ENCODE data around the gene DXO. TPM values are rescaled to one million over a fixed set of nuclear protein-coding genes. Genes with fewer than 3 reads are reported as not detected.

The DXO gene
- total RNA-seq, 1 donor from 2014 or later, result 28.7 TPM

DNA sequence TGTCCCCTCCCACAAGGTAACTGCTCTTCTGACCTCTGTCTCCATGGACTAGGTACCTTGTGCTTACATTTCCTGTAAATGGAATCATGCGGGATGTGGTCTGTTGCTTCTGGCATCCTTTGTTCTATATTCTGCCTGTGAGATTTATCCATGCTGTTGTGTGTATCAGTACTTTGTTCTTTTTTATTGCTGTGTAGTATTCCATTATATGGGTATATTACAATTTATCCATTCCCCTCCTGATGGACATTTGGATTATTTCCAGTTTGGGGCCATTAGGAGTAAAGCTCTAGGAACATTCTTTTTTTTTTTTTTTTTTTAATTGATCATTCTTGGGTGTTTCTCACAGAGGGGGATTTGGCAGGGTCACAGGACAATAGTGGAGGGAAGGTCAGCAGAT, 41.0 kb downstream of the DXO start:
- DNase-seq (ENCODE audit: low read depth), result no peak

DNA sequence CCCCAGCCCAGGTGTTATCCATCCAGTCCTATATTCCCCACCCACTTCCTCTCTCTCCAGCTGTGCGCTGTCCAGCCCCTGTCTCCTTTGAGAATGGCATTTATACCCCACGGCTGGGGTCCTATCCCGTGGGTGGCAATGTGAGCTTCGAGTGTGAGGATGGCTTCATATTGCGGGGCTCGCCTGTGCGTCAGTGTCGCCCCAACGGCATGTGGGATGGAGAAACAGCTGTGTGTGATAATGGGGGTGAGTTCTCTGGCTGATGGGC, 43.3 kb downstream of the DXO start:
- DNase-seq (ENCODE audit: low read depth), result no peak

DNA sequence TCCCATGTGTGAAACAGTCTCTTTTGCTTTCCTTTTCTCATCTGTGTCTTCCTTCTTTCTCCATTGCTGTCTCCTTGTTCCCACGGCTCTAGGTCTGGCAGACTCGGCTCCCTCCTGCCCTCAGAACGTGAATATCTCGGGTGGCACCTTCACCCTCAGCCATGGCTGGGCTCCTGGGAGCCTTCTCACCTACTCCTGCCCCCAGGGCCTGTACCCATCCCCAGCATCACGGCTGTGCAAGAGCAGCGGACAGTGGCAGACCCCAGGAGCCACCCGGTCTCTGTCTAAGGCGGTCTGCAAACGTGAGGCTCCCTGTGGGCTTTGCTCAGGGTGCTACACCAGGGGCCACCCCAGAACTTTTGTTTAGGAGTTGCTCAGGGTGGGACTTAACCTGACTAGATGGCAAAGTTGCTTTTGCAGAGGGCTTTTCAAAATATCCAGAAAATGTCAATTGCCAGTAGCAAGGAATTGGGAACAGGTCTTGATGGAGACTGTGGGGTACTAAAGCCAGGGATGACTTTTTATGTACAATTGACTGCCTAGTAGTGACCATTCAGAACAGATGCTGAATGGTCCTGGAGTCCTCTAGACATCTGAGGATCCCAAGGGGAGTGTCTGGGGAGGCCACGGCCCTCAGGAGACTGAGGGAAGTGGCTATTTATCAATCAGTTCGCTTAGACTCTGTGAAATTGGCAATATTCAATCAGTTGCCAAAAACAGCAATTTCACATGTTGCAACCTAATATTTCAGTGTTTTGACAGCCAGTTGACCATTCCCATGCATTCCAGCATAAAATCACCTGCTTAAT, 43.9 kb downstream of the DXO start:
- DNase-seq (ENCODE audit: low read depth), result no peak

DNA sequence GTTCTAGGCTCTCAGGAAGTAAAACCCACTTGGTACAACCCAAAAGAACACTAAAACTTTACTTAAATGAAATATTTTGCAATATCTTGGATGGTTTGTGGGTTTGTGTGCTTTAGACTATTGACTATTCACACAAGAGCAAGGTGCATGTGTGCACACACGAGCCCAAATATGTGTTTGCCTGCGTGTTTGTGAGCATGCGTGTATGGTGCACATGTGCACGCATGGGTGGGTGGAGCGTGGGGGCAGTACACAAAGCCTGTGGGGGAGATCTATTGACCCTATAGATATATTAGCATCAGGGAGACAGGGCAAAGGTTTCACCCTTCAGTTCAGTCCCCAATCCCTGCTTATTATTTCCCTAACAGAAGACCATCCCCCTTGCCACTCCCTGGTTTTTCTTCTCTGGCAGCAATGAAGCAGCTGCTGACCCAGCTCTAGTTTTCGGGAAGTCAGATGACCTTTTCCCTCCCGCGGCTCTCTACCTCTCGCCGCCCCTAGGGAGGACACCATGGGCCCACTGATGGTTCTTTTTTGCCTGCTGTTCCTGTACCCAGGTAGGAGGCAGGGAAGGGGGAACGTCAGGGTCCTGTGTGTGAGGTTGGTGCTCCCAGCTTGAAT, 44.6 kb downstream of the DXO start, which contains the start of gene C2:
Gene C2 (plus strand): TSS at position 476 of the 621 bp plus-strand sequence. CDS start 36 bp downstream, at position 512.
- DNase-seq (ENCODE audit: low read depth), result peak; percentile 37

DNA sequence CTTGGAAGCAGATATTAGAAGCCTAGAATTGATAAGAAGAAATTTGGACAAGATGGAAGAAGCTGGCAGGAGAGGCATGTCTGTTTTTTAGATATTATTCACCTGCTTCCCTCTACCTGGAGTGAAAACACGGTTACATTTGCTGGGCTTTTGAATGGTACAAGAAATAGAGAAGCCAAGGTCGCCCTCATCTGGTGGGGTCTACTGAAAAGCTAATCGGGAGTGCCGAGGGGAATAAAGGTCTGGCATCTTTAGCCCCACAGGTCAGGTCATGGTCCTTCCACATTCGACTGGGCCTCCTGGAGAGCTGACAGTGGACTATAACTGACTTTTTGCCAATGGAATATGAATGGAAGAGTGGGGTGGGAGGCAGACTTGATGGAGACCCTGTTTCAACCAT, 49.0 kb downstream of the DXO start:
- peak; percentile 14 for DNase-seq (ENCODE audit: low read depth)

DNA sequence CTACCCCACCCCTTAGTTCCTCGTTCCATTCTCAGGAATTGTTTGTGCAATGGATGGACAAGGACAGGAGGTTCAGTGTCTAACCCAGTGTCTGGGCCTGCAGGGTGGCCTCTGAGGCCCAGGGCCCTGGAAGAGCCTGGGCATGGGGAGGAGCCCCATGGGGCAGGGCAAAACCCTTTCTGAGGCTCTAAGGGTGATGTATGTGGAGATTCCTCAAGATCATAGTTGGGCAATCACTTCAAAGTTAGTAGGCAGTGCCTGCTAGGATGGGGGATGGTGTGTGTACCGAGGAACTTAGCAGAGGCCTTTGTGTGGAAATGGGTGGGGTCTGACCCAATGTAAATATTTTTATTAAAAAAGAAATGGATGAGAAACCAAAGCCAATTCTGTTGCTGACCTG, 51.1 kb downstream of the DXO start:
- no peak for DNase-seq (ENCODE audit: low read depth)

MicroRNAs encoded within 50 kb of the gene (microRNA counts, 767-probe panel; counts per million panel counts)
- microRNA hsa-miR-1236, result not detected

Small RNAs within 50 kb of the gene (microRNA-seq; reads per million reads assigned to microRNA genes)
- gene MIR1236, result 0.48 reads per million

Other genes starting within 250 kb of the DXO start
- not detected in 2 replicates for gene MPIG6B, start 248.8 kb downstream of the DXO start, total RNA-seq
- 120 and 142 TPM in 2 replicates for gene DDAH2, start 242.8 kb downstream of the DXO start, total RNA-seq
- gene CLIC1, start 235.6 kb downstream of the DXO start, total RNA-seq, result 257 and 425 TPM in 2 replicates
- 7.4 and 8.4 TPM in 2 replicates for gene MSH5, start 232.1 kb downstream of the DXO start, total RNA-seq
- 0.94 TPM in 1 of 2 replicates, not detected in the other for gene SAPCD1, start 209.5 kb downstream of the DXO start, total RNA-seq
- 1.3 TPM in 1 of 2 replicates, not detected in the other for gene VWA7, start 194.8 kb downstream of the DXO start, total RNA-seq
- gene VARS1, start 176.4 kb downstream of the DXO start, total RNA-seq, result 56.4 and 62.2 TPM in 2 replicates
- 28.7 and 38.8 TPM in 2 replicates for gene LSM2, start 165.2 kb downstream of the DXO start, total RNA-seq
- 2.6 and 3.6 TPM in 2 replicates for gene HSPA1L, start 156.9 kb downstream of the DXO start, total RNA-seq
- 109 and 131 TPM in 2 replicates for gene HSPA1A, start 156.6 kb downstream of the DXO start, total RNA-seq
- 86.3 and 98.7 TPM in 2 replicates for gene HSPA1B, start 144.4 kb downstream of the DXO start, total RNA-seq
- 128 and 187 TPM in 2 replicates for gene NEU1, start 109.3 kb downstream of the DXO start, total RNA-seq
- gene SLC44A4, start 93.1 kb downstream of the DXO start, total RNA-seq, result 0.11 and 0.16 TPM in 2 replicates
- 33.7 and 36.4 TPM in 2 replicates for gene EHMT2, start 74.4 kb downstream of the DXO start, total RNA-seq
- gene ZBTB12, start 70.1 kb downstream of the DXO start, total RNA-seq, result 2.7 and 3.3 TPM in 2 replicates
- 7.0 and 7.5 TPM in 2 replicates for gene C2, start 44.4 kb downstream of the DXO start, total RNA-seq
- 1.8 and 6.6 TPM in 2 replicates for gene CFB, start 26.0 kb downstream of the DXO start, total RNA-seq
- 86.4 and 87.1 TPM in 2 replicates for gene NELFE, start 13.2 kb downstream of the DXO start, total RNA-seq
- 32.1 and 37.3 TPM in 2 replicates for gene SKIC2, start 13.0 kb downstream of the DXO start, total RNA-seq
- 3.5 and 4.2 TPM in 2 replicates for gene C4A, start 9.9 kb upstream of the DXO start, total RNA-seq
- gene C4B, start 42.7 kb upstream of the DXO start, total RNA-seq, result 3.0 and 6.7 TPM in 2 replicates
- gene CYP21A2, start 66.3 kb upstream of the DXO start, total RNA-seq, result not detected in 2 replicates
- gene TNXB, start 137.2 kb upstream of the DXO start, total RNA-seq, result 0.16 and 0.36 TPM in 2 replicates
- gene ATF6B, start 156.1 kb upstream of the DXO start, total RNA-seq, result 26.4 and 34.7 TPM in 2 replicates
- gene FKBPL, start 158.2 kb upstream of the DXO start, total RNA-seq, result 4.7 and 6.8 TPM in 2 replicates
- gene PRRT1, start 179.8 kb upstream of the DXO start, total RNA-seq, result not detected in 2 replicates
- 20.4 and 33.4 TPM in 2 replicates for gene PPT2, start 182.0 kb upstream of the DXO start, total RNA-seq
- gene EGFL8, start 192.5 kb upstream of the DXO start, total RNA-seq, result 1.4 and 2.2 TPM in 2 replicates
- 68.2 and 79.2 TPM in 2 replicates for gene AGPAT1, start 203.9 kb upstream of the DXO start, total RNA-seq
- gene RNF5, start 206.3 kb upstream of the DXO start, total RNA-seq, result 70.9 and 78.1 TPM in 2 replicates
- 0.86 and 0.88 TPM in 2 replicates for gene AGER, start 212.1 kb upstream of the DXO start, total RNA-seq
- 25.1 and 29.0 TPM in 2 replicates for gene PBX2, start 218.1 kb upstream of the DXO start, total RNA-seq
- gene GPSM3, start 220.5 kb upstream of the DXO start, total RNA-seq, result 0.27 TPM in 1 of 2 replicates, not detected in the other